ENCODE measurements around the gene GPX7. TPM values are rescaled to one million over a fixed set of nuclear protein-coding genes. Genes with fewer than 3 reads are reported as not detected.

GPX7 gene
- polyA plus RNA-seq, 1 donor from 2014 or later: 1.3 TPM

- no peak overlapping the region for H3K27ac ChIP-seq (ENCODE audit: low read length)
- no peak overlapping the region for H2AFZ ChIP-seq (ENCODE audit: low read depth, low read length)
- H3K4me3 ChIP-seq (ENCODE audit: low read length): no peak overlapping the region
- peaks cover 7% of the 10 kb centered on the region for H3K27me3 ChIP-seq (ENCODE audit: insufficient read depth, low read depth, low read length)
- H3K9me3 ChIP-seq (ENCODE audit: low read length): no peaks in the 10 kb centered on the region
- H3K4me2 ChIP-seq (ENCODE audit: low read length): no peak overlapping the region
- no peaks in the 10 kb centered on the region for H3K79me2 ChIP-seq (replicated peaks; ENCODE audit: insufficient read depth, low read length)
- H3K36me3 ChIP-seq (ENCODE audit: insufficient read depth, low read length): no peaks in the 10 kb centered on the region
- no peak overlapping the region for H3K9ac ChIP-seq (ENCODE audit: low read length)
- no peaks in the 10 kb centered on the region for H3F3A ChIP-seq (ENCODE audit: insufficient read depth, low read length, poor library complexity, severe bottlenecking)
- no peaks in the 10 kb centered on the region for H4K20me1 ChIP-seq (ENCODE audit: insufficient read depth)
- no peaks in the 10 kb centered on the region for H3K9me2 ChIP-seq (ENCODE audit: insufficient read depth, low read length)
- TF ChIP-seq EZH2 (IDR thresholded peaks at IDR 0.05; ENCODE audit: borderline replicate concordance, insufficient read depth, low read length, poor library complexity, severe bottlenecking) (no peak), RAD21 (conservative IDR thresholded peaks at IDR 0.05) (no peak), TAF1 (IDR thresholded peaks at IDR 0.05; ENCODE audit: low read depth) (no peak), REST (IDR thresholded peaks at IDR 0.05; ENCODE audit: borderline replicate concordance) (no peak), SMC3 (conservative IDR thresholded peaks at IDR 0.05; ENCODE audit: poor library complexity) (no peak), EP300 (conservative IDR thresholded peaks at IDR 0.05; ENCODE audit: poor library complexity, severe bottlenecking) (no peak), POLR2AphosphoS5 (IDR thresholded peaks at IDR 0.05) (no peak), MXI1 (conservative IDR thresholded peaks at IDR 0.05; ENCODE audit: poor library complexity, severe bottlenecking) (no peak), CTCF (IDR thresholded peaks at IDR 0.05; ENCODE audit: poor library complexity, severe bottlenecking) (no peak)
Observed at GRCh38 chr1:52599236-52599635, 2.9 kb upstream of the GPX7 start.

GRCh38 chr1:52600533-52601179 lies 1.5 kb upstream of the GPX7 start:
- no peaks in the 10 kb centered on the region for H3K9me3 ChIP-seq (ENCODE audit: low read length)
- H3K9ac ChIP-seq (ENCODE audit: low read length): no peak overlapping the region
- no peaks in the 10 kb centered on the region for H4K20me1 ChIP-seq (ENCODE audit: insufficient read depth)
- no peak overlapping the region for H3K4me3 ChIP-seq (ENCODE audit: low read length)
- H3F3A ChIP-seq (ENCODE audit: insufficient read depth, low read length, poor library complexity, severe bottlenecking): no peaks in the 10 kb centered on the region
- H3K27me3 ChIP-seq (ENCODE audit: insufficient read depth, low read depth, low read length): peaks cover 7% of the 10 kb centered on the region
- H3K9me2 ChIP-seq (ENCODE audit: insufficient read depth, low read length): no peaks in the 10 kb centered on the region
- no peak overlapping the region for H2AFZ ChIP-seq (ENCODE audit: low read depth, low read length)
- H3K4me2 ChIP-seq (ENCODE audit: low read length): no peak overlapping the region
- H3K36me3 ChIP-seq (ENCODE audit: insufficient read depth, low read length): no peaks in the 10 kb centered on the region
- no peak overlapping the region for H3K27ac ChIP-seq (ENCODE audit: low read length)
- H3K79me2 ChIP-seq (replicated peaks; ENCODE audit: insufficient read depth, low read length): no peaks in the 10 kb centered on the region
- no peak for TF ChIP-seq RAD21 (conservative IDR thresholded peaks at IDR 0.05)
- no peak for TF ChIP-seq TAF1 (IDR thresholded peaks at IDR 0.05; ENCODE audit: low read depth)

All from neural cell (in vitro differentiated cells).